ENCODE data around the gene NFATC2. TPM values are rescaled to one million over a fixed set of nuclear protein-coding genes. Genes with fewer than 3 reads are reported as not detected.

The NFATC2 gene
- polyA plus RNA-seq, 1 donor from 2014 or later, result not detected

GRCh38 chr20:51541189-51542032 is 1.1 kb downstream of the NFATC2 start:
- no peaks in the 10 kb centered on the region for H3K79me2 ChIP-seq (replicated peaks; ENCODE audit: insufficient read depth, low read length)
- no peaks in the 10 kb centered on the region for H3K9me2 ChIP-seq (ENCODE audit: insufficient read depth, low read length)
- no peaks in the 10 kb centered on the region for H4K20me1 ChIP-seq (ENCODE audit: insufficient read depth)
- H3F3A ChIP-seq (ENCODE audit: insufficient read depth, low read length, poor library complexity, severe bottlenecking), result no peaks in the 10 kb centered on the region
- H3K4me2 ChIP-seq (ENCODE audit: low read length), result no peak overlapping the region
- no peak overlapping the region for H3K4me3 ChIP-seq (ENCODE audit: low read length)
- no peaks in the 10 kb centered on the region for H3K36me3 ChIP-seq (ENCODE audit: insufficient read depth, low read length)
- TF ChIP-seq EZH2 (IDR thresholded peaks at IDR 0.05; ENCODE audit: borderline replicate concordance, insufficient read depth, low read length, poor library complexity, severe bottlenecking) (no peak), EP300 (conservative IDR thresholded peaks at IDR 0.05; ENCODE audit: poor library complexity, severe bottlenecking) (no peak), SMC3 (conservative IDR thresholded peaks at IDR 0.05; ENCODE audit: poor library complexity) (no peak), MXI1 (conservative IDR thresholded peaks at IDR 0.05; ENCODE audit: poor library complexity, severe bottlenecking) (no peak), CTCF (IDR thresholded peaks at IDR 0.05; ENCODE audit: poor library complexity, severe bottlenecking) (no peak), TAF1 (IDR thresholded peaks at IDR 0.05; ENCODE audit: low read depth) (no peak), POLR2AphosphoS5 (IDR thresholded peaks at IDR 0.05) (no peak), RAD21 (conservative IDR thresholded peaks at IDR 0.05) (no peak)
- TF ChIP-seq, protein P1, sequence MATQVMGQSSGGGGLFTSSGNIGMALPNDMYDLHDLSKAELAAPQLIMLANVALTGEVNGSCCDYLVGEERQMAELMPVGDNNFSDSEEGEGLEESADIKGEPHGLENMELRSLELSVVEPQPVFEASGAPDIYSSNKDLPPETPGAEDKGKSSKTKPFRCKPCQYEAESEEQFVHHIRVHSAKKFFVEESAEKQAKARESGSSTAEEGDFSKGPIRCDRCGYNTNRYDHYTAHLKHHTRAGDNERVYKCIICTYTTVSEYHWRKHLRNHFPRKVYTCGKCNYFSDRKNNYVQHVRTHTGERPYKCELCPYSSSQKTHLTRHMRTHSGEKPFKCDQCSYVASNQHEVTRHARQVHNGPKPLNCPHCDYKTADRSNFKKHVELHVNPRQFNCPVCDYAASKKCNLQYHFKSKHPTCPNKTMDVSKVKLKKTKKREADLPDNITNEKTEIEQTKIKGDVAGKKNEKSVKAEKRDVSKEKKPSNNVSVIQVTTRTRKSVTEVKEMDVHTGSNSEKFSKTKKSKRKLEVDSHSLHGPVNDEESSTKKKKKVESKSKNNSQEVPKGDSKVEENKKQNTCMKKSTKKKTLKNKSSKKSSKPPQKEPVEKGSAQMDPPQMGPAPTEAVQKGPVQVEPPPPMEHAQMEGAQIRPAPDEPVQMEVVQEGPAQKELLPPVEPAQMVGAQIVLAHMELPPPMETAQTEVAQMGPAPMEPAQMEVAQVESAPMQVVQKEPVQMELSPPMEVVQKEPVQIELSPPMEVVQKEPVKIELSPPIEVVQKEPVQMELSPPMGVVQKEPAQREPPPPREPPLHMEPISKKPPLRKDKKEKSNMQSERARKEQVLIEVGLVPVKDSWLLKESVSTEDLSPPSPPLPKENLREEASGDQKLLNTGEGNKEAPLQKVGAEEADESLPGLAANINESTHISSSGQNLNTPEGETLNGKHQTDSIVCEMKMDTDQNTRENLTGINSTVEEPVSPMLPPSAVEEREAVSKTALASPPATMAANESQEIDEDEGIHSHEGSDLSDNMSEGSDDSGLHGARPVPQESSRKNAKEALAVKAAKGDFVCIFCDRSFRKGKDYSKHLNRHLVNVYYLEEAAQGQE (IDR thresholded peaks at IDR 0.05; ENCODE audit: borderline replicate concordance), result no peak
- no peak overlapping the region for H3K9ac ChIP-seq (ENCODE audit: low read length)
- no peak overlapping the region for H3K27ac ChIP-seq (ENCODE audit: low read length)
- H3K9me3 ChIP-seq (ENCODE audit: low read length), result peaks cover 6% of the 10 kb centered on the region
- peaks cover 21% of the 10 kb centered on the region for H3K27me3 ChIP-seq (ENCODE audit: insufficient read depth, low read depth, low read length)
- no peak overlapping the region for H2AFZ ChIP-seq (ENCODE audit: low read depth, low read length)

- H3K27me3 ChIP-seq (ENCODE audit: insufficient read depth, low read depth, low read length), result peaks cover 21% of the 10 kb centered on the region
Measured at GRCh38 chr20:51540580-51540979, 1.9 kb downstream of the NFATC2 start.

More at GRCh38 chr20:51540580-51540979, 1.9 kb downstream of the NFATC2 start:
- Histone ChIP-seq H2AFZ (ENCODE audit: low read depth, low read length) (no peak overlapping the region), H3K9me2 (ENCODE audit: insufficient read depth, low read length) (no peaks in the 10 kb centered on the region), H3K27ac (ENCODE audit: low read length) (no peak overlapping the region), H3K79me2 (replicated peaks; ENCODE audit: insufficient read depth, low read length) (no peaks in the 10 kb centered on the region), H3K9me3 (ENCODE audit: low read length) (peaks cover 6% of the 10 kb centered on the region), H3K36me3 (ENCODE audit: insufficient read depth, low read length) (no peaks in the 10 kb centered on the region), H3F3A (ENCODE audit: insufficient read depth, low read length, poor library complexity, severe bottlenecking) (no peaks in the 10 kb centered on the region), H3K4me2 (ENCODE audit: low read length) (no peak overlapping the region), H3K9ac (ENCODE audit: low read length) (no peak overlapping the region), H3K4me3 (ENCODE audit: low read length) (no peak overlapping the region), H4K20me1 (ENCODE audit: insufficient read depth) (no peaks in the 10 kb centered on the region)
- TF ChIP-seq EP300 (conservative IDR thresholded peaks at IDR 0.05; ENCODE audit: poor library complexity, severe bottlenecking) (no peak), SMC3 (conservative IDR thresholded peaks at IDR 0.05; ENCODE audit: poor library complexity) (no peak), EZH2 (IDR thresholded peaks at IDR 0.05; ENCODE audit: borderline replicate concordance, insufficient read depth, low read length, poor library complexity, severe bottlenecking) (no peak), RAD21 (conservative IDR thresholded peaks at IDR 0.05) (no peak), POLR2AphosphoS5 (IDR thresholded peaks at IDR 0.05) (no peak), CTCF (IDR thresholded peaks at IDR 0.05; ENCODE audit: poor library complexity, severe bottlenecking) (no peak), TAF1 (IDR thresholded peaks at IDR 0.05; ENCODE audit: low read depth) (no peak), MXI1 (conservative IDR thresholded peaks at IDR 0.05; ENCODE audit: poor library complexity, severe bottlenecking) (no peak)
- TF ChIP-seq, protein P1 (IDR thresholded peaks at IDR 0.05; ENCODE audit: borderline replicate concordance), result no peak
